HepG2 (cell line): ENCODE results near the gene SIVA1. TPM values are rescaled to one million over a fixed set of nuclear protein-coding genes. Genes with fewer than 3 reads are reported as not detected.

Source experiments
- AGO2 ChIP-seq: fragments of 200-400 bp; formaldehyde crosslinking; optimal IDR thresholded peaks from 2 replicates; pipeline ENCODE3; 2017; ENCODE audit warnings: mild to moderate bottlenecking, low read depth, low read length, moderate library complexity
- CBFB ChIP-seq: sonication (generic); formaldehyde crosslinking; IDR thresholded peaks from 2 replicates; pipeline ENCODE4 v1.4.0; 2020; ENCODE audit warnings: missing genetic modification reagents
- CBX1 ChIP-seq: IDR thresholded peaks from one replicate; pipeline ENCODE4 v1.6.1; 2016; ENCODE audit warnings: antibody characterized with exemption, low read depth
- FOXA1 ChIP-seq, 2 experiments: fragments of 450-650 bp in 1 of 2; sonication (generic) in 1 of 2; formaldehyde crosslinking in 1 of 2; IDR thresholded peaks; 2 replicates each; pipeline versions ENCODE4 v1.4.0 to v1.6.1; 2016 to 2020; ENCODE audit warnings: missing genetic modification reagents in 1 of 2
- GABPB1 ChIP-seq: IDR thresholded peaks from 2 replicates; pipeline ENCODE4 v1.6.1; 2016; ENCODE audit warnings: mild to moderate bottlenecking, missing genetic modification reagents, moderate library complexity, missing compliant biosample characterization
- IKZF4 ChIP-seq: sonication (generic); formaldehyde crosslinking; IDR thresholded peaks from 2 replicates; pipeline ENCODE4 v1.5.1; 2020; ENCODE audit warnings: borderline replicate concordance, mild to moderate bottlenecking, low read depth, missing genetic modification reagents; ENCODE audit errors: not compliant biosample characterization
- IRF1 ChIP-seq: sonication (generic); formaldehyde crosslinking; IDR thresholded peaks from 2 replicates; pipeline ENCODE4 v1.4.0; 2020; ENCODE audit warnings: low read depth, mild to moderate bottlenecking, missing genetic modification reagents
- MIER2 ChIP-seq: IDR thresholded peaks from 2 replicates; pipeline ENCODE4 v1.6.1; 2016; ENCODE audit warnings: missing biosample characterization, missing genetic modification reagents
- MIER3 ChIP-seq: IDR thresholded peaks from 2 replicates; pipeline ENCODE4 v1.6.1; 2016; ENCODE audit warnings: missing compliant biosample characterization, borderline replicate concordance
- NKX3-1 ChIP-seq: sonication (generic); formaldehyde crosslinking; IDR thresholded peaks from 2 replicates; pipeline ENCODE4 v1.5.0; 2020; ENCODE audit warnings: missing genetic modification reagents
- NRL ChIP-seq: sonication (generic); formaldehyde crosslinking; IDR thresholded peaks from 2 replicates; pipeline ENCODE4 v1.5.0; 2020; ENCODE audit warnings: missing genetic modification reagents, mild to moderate bottlenecking, moderate library complexity, borderline replicate concordance
- PAWR ChIP-seq: sonication (generic); formaldehyde crosslinking; IDR thresholded peaks from 2 replicates; pipeline ENCODE4 v1.4.0; 2020; ENCODE audit warnings: missing genetic modification reagents, mild to moderate bottlenecking, borderline replicate concordance
- PHF20 ChIP-seq: sonication (generic); formaldehyde crosslinking; IDR thresholded peaks from 2 replicates; pipeline ENCODE4 v1.5.0; 2020; ENCODE audit warnings: mild to moderate bottlenecking, missing genetic modification reagents
- RBFOX2 ChIP-seq: fragments of 200-400 bp; formaldehyde crosslinking; IDR thresholded peaks from 2 replicates; pipeline ENCODE4 v1.6.1; 2017; ENCODE audit warnings: low read depth, mild to moderate bottlenecking, low read length
- REPIN1 ChIP-seq: sonication (generic); formaldehyde crosslinking; IDR thresholded peaks from 2 replicates; pipeline ENCODE4 v1.8.0; 2022; ENCODE audit warnings: missing genetic modification reagents, low read depth, mild to moderate bottlenecking, borderline replicate concordance
- SKI ChIP-seq: fragments of 450-650 bp; IDR thresholded peaks from one replicate; pipeline ENCODE4 v1.6.1; 2018; ENCODE audit warnings: mild to moderate bottlenecking; ENCODE audit not compliant: partially characterized antibody
- ZBTB42 ChIP-seq: sonication (generic); formaldehyde crosslinking; IDR thresholded peaks from 2 replicates; pipeline ENCODE4 v1.5.0; 2020; ENCODE audit warnings: mild to moderate bottlenecking, missing genetic modification reagents
- ZBTB7A ChIP-seq: sonication (generic); formaldehyde crosslinking; IDR thresholded peaks from 2 replicates; pipeline ENCODE4 v1.8.0; 2022; ENCODE audit warnings: mild to moderate bottlenecking, missing genetic modification reagents
- ZEB1 ChIP-seq: IDR thresholded peaks from 2 replicates; pipeline ENCODE4 v1.6.1; 2012; ENCODE audit warnings: mild to moderate bottlenecking, low read depth, inconsistent platforms; ENCODE audit not compliant: insufficient replicate concordance
- ZNF180 ChIP-seq: sonication (generic); formaldehyde crosslinking; IDR thresholded peaks from 2 replicates; pipeline ENCODE4 v1.4.0; 2020; ENCODE audit warnings: low read depth, missing genetic modification reagents, borderline replicate concordance
- ZNF234 ChIP-seq: sonication (generic); formaldehyde crosslinking; conservative IDR thresholded peaks from 2 replicates; pipeline ENCODE4 v1.5.1; 2020; ENCODE audit warnings: mild to moderate bottlenecking, missing genetic modification reagents
- ZNF281 ChIP-seq: sonication (generic); formaldehyde crosslinking; IDR thresholded peaks from 2 replicates; pipeline ENCODE4 v1.4.0; 2020; ENCODE audit warnings: missing genetic modification reagents, borderline replicate concordance
- ZNF468 ChIP-seq: sonication (generic); formaldehyde crosslinking; IDR thresholded peaks from 2 replicates; pipeline ENCODE4 v1.8.0; 2022; ENCODE audit warnings: mild to moderate bottlenecking, moderate library complexity, missing genetic modification reagents
- ZNF766 ChIP-seq: sonication (generic); formaldehyde crosslinking; IDR thresholded peaks from 2 replicates; pipeline ENCODE4 v1.5.0; 2020; ENCODE audit warnings: missing genetic modification reagents, borderline replicate concordance
- polyA plus RNA-seq, 8 experiments: library from polyadenylated mRNA; depleted of rRNA in 3 of 8; stranded (reverse) in 7 of 8; unstranded in 1 of 8; fragments of >200 nt; fragmentation: Illumina TruSeq in 4 of 8; extraction: Trizol in 4 of 8; gene quantifications; 2 replicates each; pipeline versions ENCODE4 v1.2.1 to v1.2.3, GENCODE V29; 2011 to 2016; ENCODE audit warnings: low read depth in 4 of 8, missing spikeins in 1 of 8, mixed read lengths in 1 of 8; ENCODE audit not compliant: insufficient read depth in 1 of 8
- total RNA-seq, 5 experiments: library from RNA; depleted of rRNA; stranded (reverse); fragments of >200 nt; fragmentation: Illumina TruSeq; extraction: Trizol; gene quantifications; 2 replicates each; pipeline ENCODE4 v1.2.3, GENCODE V29; 2016; ENCODE audit warnings: low read depth in 1 of 5
- TF ChIP-seq, protein P1 (sequence below): sonication (generic); formaldehyde crosslinking; IDR thresholded peaks from 2 replicates; pipeline ENCODE4 v1.5.1; 2020; ENCODE audit warnings: missing genetic modification reagents, mild to moderate bottlenecking, borderline replicate concordance
- TF ChIP-seq, protein P2 (sequence below): IDR thresholded peaks from 2 replicates; pipeline ENCODE4 v1.6.1; 2016; ENCODE audit warnings: missing compliant biosample characterization, missing genetic modification reagents, borderline replicate concordance

Gene SIVA1
- total and polyA plus RNA-seq, 2 of the 13 experiments (the other 11 are each of a cell fraction or from before 2014, with no cell fraction given): 123 to 186 TPM

DNA sequence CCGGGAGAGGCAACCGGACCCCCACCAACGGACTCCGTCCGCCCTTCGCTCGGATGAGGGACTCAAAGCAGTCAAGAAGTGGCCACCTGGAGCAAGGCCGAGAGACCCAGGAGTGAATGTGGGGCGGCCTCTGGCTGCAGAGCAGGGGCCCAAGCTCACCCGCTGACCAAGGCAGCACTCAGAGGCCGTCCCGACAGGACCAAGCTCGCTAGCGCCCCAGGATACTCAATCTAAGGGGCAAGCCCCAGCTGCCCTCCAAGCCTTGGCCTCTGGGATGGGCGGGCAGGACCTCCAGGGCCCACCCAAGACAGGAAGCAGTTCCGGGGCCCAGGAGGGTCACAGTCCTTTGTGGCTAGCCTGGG, 41.7 kb downstream of the SIVA1 start (continued):
- no peak for TF ChIP-seq ZNF281 (CRISPR knock-in tag)
- TF ChIP-seq, protein P1, sequence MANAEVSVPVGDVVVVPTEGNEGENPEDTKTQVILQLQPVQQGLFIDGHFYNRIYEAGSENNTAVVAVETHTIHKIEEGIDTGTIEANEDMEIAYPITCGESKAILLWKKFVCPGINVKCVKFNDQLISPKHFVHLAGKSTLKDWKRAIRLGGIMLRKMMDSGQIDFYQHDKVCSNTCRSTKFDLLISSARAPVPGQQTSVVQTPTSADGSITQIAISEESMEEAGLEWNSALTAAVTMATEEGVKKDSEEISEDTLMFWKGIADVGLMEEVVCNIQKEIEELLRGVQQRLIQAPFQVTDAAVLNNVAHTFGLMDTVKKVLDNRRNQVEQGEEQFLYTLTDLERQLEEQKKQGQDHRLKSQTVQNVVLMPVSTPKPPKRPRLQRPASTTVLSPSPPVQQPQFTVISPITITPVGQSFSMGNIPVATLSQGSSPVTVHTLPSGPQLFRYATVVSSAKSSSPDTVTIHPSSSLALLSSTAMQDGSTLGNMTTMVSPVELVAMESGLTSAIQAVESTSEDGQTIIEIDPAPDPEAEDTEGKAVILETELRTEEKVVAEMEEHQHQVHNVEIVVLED (CRISPR knock-in tag): no peak
- no peak for TF ChIP-seq CBX1
- no peak for TF ChIP-seq MIER2 (CRISPR knock-in tag)
- 0 out of 2 replicates have a peak, but pooled peaks have one; percentile 25 for TF ChIP-seq RBFOX2
- peak; percentile 7 for TF ChIP-seq IKZF4
- no peak for TF ChIP-seq SKI
- TF ChIP-seq ZEB1: no peak
- TF ChIP-seq REPIN1: no peak
- peak; percentile 25; the same call in 1 of the 2 replicates for TF ChIP-seq NRL (CRISPR knock-in tag)
- TF ChIP-seq ZBTB42: 0 out of 2 replicates have a peak, but pooled peaks have one; percentile 55
- no peak for TF ChIP-seq ZBTB7A (CRISPR knock-in tag)
- no peak for TF ChIP-seq PHF20 (CRISPR knock-in tag)
- TF ChIP-seq ZNF468 (CRISPR knock-in tag): no peak
- TF ChIP-seq ZNF234 (CRISPR knock-in tag): no peak
- TF ChIP-seq ZNF180 (CRISPR knock-in tag): no peak
- TF ChIP-seq, protein P2, sequence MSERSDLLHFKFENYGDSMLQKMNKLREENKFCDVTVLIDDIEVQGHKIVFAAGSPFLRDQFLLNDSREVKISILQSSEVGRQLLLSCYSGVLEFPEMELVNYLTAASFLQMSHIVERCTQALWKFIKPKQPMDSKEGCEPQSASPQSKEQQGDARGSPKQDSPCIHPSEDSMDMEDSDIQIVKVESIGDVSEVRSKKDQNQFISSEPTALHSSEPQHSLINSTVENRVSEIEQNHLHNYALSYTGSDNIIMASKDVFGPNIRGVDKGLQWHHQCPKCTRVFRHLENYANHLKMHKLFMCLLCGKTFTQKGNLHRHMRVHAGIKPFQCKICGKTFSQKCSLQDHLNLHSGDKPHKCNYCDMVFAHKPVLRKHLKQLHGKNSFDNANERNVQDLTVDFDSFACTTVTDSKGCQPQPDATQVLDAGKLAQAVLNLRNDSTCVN (CRISPR knock-in tag): no peak
- TF ChIP-seq CBFB (CRISPR knock-in tag): no peak
- TF ChIP-seq PAWR (CRISPR knock-in tag): no peak
- TF ChIP-seq NKX3-1 (CRISPR knock-in tag): no peak
- TF ChIP-seq ZNF766 (CRISPR knock-in tag): no peak
- TF ChIP-seq AGO2: peak; percentile 42
- peak; percentile 82 for TF ChIP-seq GABPB1
- TF ChIP-seq MIER3 (CRISPR knock-in tag): no peak
- no peak for TF ChIP-seq IRF1 (CRISPR knock-in tag)
- TF ChIP-seq FOXA1 (IDR thresholded peaks at IDR 0.05): no peak
- TF ChIP-seq FOXA1 (CRISPR knock-in tag; IDR thresholded peaks at IDR 0.05): no peak
